OCI-LY7 (cell line): ENCODE data around the gene DBP.

Experiments used
- CTCF ChIP-seq: fragments of 200-600 bp; sonication (generic); conservative IDR thresholded peaks from 2 replicates; pipeline ENCODE4 v1.5.1; 2014; ENCODE audit warnings: mild to moderate bottlenecking, antibody characterized with exemption, low read length, moderate library complexity, mixed read lengths
- EZH2phosphoT487 ChIP-seq: fragments of 200-600 bp; sonication (generic); IDR thresholded peaks from 2 replicates; pipeline ENCODE4 v1.6.1; 2018; ENCODE audit warnings: low read depth, borderline replicate concordance, mild to moderate bottlenecking, mixed run types, antibody characterized with exemption, low read length, moderate library complexity, mixed read lengths

- no peak for TF ChIP-seq CTCF
- no peak for TF ChIP-seq EZH2phosphoT487
Observed at GRCh38 chr19:48634424-48635262, 2.5 kb downstream of the DBP start.
